ENCODE measurements around the gene TUSC2. TPM values are rescaled to one million over a fixed set of nuclear protein-coding genes. Genes with fewer than 3 reads are reported as not detected.

The TUSC2 gene
- total and polyA plus RNA-seq, 2 of the 13 experiments (the other 11 are each of a cell fraction or from before 2014, with no cell fraction given) = 36.7 to 39.1 TPM

DNA sequence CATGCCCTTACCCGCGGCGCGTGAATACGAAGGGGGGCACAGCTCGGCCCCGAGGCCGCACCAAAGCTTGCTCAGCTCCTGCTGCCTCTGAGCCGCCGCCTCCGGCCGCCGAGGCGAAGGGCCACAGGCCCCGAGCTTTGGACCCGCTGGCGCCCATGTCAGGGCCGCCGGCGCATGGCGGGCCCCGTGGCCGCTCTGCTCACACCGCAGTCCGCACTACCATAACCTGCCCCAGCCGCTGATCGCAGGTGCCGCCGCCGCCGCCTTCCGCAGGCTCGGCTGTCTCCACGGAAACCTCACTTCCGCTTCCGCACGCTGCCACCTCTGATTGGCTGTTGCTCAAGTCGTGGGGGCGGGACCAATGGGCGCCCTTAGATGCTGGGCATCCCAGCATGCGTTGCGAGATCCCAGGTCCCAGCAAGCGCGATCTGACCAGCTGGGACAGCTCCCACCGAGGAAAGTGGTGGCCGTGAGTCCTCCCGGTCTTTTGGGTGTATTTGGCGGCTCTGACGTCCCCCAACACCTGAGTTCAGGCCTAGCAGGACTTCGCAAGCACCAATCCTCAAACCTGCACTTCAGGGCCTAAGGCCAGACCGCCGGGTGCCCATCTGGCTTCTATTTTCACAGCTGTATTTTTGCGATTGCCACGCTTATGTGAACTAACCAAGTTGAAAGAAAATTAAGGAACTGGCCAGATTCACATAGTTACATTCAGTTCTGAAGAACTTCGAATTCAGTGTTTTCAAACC, at the start of gene TUSC2 (continued):
- TF ChIP-seq CTCF (CRISPR knock-in tag; IDR thresholded peaks at IDR 0.05) (no peak; the same call in 1 of the 2 replicates), SP4 (CRISPR knock-in tag; IDR thresholded peaks at IDR 0.05) (0 out of 2 replicates have a peak, but pooled peaks have one; percentile 8), NBN (conservative IDR thresholded peaks at IDR 0.05) (no peak), ZSCAN22 (CRISPR knock-in tag; IDR thresholded peaks at IDR 0.05) (no peak), ZNF34 (CRISPR knock-in tag; IDR thresholded peaks at IDR 0.05; ENCODE audit: borderline replicate concordance) (peak; percentile 83; the same call in 1 of the 2 replicates), TFE3 (CRISPR knock-in tag; IDR thresholded peaks at IDR 0.05) (no peak), POLR2A (IDR thresholded peaks at IDR 0.05; ENCODE audit: insufficient read depth in 1 of 2, low read depth in 2 of 2, low read length in 2 of 2) (peak in 1 of 2 experiments; percentile 80; a peak in 2 of 4 replicates), ZNF275 (CRISPR knock-in tag; IDR thresholded peaks at IDR 0.05; ENCODE audit: borderline replicate concordance) (0 out of 2 replicates have a peak, but pooled peaks have one; percentile 71), SUZ12 (IDR thresholded peaks at IDR 0.05; ENCODE audit: low read depth, low read length) (peak; percentile 53), THRA (CRISPR knock-in tag; IDR thresholded peaks at IDR 0.05; ENCODE audit: borderline replicate concordance) (peak; percentile 45), RORA (CRISPR knock-in tag; IDR thresholded peaks at IDR 0.05) (no peak), KLF11 (CRISPR knock-in tag; IDR thresholded peaks at IDR 0.05) (0 out of 2 replicates have a peak, but pooled peaks have one; percentile 31), FOXA3 (CRISPR knock-in tag; IDR thresholded peaks at IDR 0.05) (peak; percentile 20; the same call in 1 of the 2 replicates), SPEN (CRISPR knock-in tag; IDR thresholded peaks at IDR 0.05; ENCODE audit: low read depth) (peak; percentile 94), ZMYM2 (CRISPR knock-in tag; IDR thresholded peaks at IDR 0.05) (no peak), ZNF3 (CRISPR knock-in tag; IDR thresholded peaks at IDR 0.05) (no peak), ZNF546 (CRISPR knock-in tag; conservative IDR thresholded peaks at IDR 0.05) (no peak), SP2 (CRISPR knock-in tag; IDR thresholded peaks at IDR 0.05) (peak; percentile 91), ZNF790 (CRISPR knock-in tag; IDR thresholded peaks at IDR 0.05; ENCODE audit: borderline replicate concordance) (0 out of 2 replicates have a peak, but pooled peaks have one; percentile 47), TARDBP (CRISPR knock-in tag; IDR thresholded peaks at IDR 0.05) (no peak), TAF1 (CRISPR knock-in tag; IDR thresholded peaks at IDR 0.05) (peak; percentile 81), TP53 (CRISPR knock-in tag; conservative IDR thresholded peaks at IDR 0.05) (0 out of 2 replicates have a peak, but pooled peaks have one; percentile 70), PATZ1 (CRISPR knock-in tag; IDR thresholded peaks at IDR 0.05) (0 out of 2 replicates have a peak, but pooled peaks have one; percentile 9)

All from HepG2 (cell line).